Ammon's horn (tissue), 1 donor: ENCODE data around the gene INF2.
"Not testable (repeated sequence)": the region's sequence is repeated elsewhere in the genome, so short reads cannot be mapped to it uniquely, and the experiment has no call there.

ENCODE experiments used
- DNase-seq: peaks from one replicate; pipeline ENCODE4 v3.0.0-alpha.2; 2016; ENCODE audit warnings: low spot score

The INF2 gene

GRCh38 chr14:104721505-104722431 lies 32.4 kb downstream of the INF2 start:
- DNase-seq, result no peak

GRCh38 chr14:104722938-104723650 lies 33.7 kb downstream of the INF2 start:
- no peak for DNase-seq

- peak; percentile 72 for DNase-seq
Measured at GRCh38 chr14:104723651-104724406, 34.4 kb downstream of the INF2 start, which contains the start of gene ADSS1. Gene ADSS1 (plus strand): TSS chr14:104724229. CDS start chr14:104724271, 42 bp downstream.

- DNase-seq, result peak; percentile 35
Measured at GRCh38 chr14:104724407-104724980, 35.1 kb downstream of the INF2 start.

- peak; percentile 37 for DNase-seq
Measured at GRCh38 chr14:104724981-104725771, 35.8 kb downstream of the INF2 start.

- no peak for DNase-seq
Measured at GRCh38 chr14:104725772-104726548, 36.5 kb downstream of the INF2 start.

GRCh38 chr14:104726600-104727451 lies 37.4 kb downstream of the INF2 start:
- no peak for DNase-seq

GRCh38 chr14:104728631-104729030 lies 39.2 kb downstream of the INF2 start:
- no peak for DNase-seq

- not testable (repeated sequence) for DNase-seq
Measured at GRCh38 chr14:104729176-104729834, 39.9 kb downstream of the INF2 start.

- DNase-seq, result no peak
Measured at GRCh38 chr14:104729835-104730181, 40.4 kb downstream of the INF2 start.

GRCh38 chr14:104730487-104730886 lies 41.1 kb downstream of the INF2 start:
- DNase-seq, result no peak

- DNase-seq, result no peak
Measured at GRCh38 chr14:104731320-104732294, 42.2 kb downstream of the INF2 start.

GRCh38 chr14:104732355-104732804 lies 43.0 kb downstream of the INF2 start:
- DNase-seq, result peak; percentile 44

- no peak for DNase-seq
Measured at GRCh38 chr14:104732931-104733681, 43.7 kb downstream of the INF2 start.

GRCh38 chr14:104734051-104734587 lies 44.7 kb downstream of the INF2 start:
- DNase-seq, result no peak

GRCh38 chr14:104734601-104734990 lies 45.2 kb downstream of the INF2 start:
- no peak for DNase-seq
